ENCODE results near the gene KLK7.

Gene KLK7

DNA sequence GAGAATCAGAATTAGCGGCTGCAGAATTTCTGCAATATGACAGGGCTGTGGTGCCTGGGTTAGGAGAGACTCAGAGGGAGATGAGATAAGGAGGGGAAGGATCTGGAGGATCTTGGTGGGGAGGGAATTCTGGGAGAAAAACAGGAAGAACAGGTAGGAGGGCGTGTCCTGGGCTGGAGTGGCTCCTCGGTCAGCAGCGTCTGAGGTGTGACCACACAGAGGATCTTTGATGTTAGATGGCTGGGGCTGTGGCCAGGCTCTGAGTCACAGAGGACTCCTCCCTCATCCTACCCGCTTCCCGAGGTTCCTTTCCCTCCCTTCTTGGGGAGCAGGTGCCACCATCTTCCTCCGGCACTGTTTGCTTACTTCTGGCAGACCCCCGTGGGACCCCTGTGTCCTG, 8.0 kb downstream of the KLK7 start:
- TF ChIP-seq GATA3 (IDR thresholded peaks at IDR 0.05; ENCODE audit: low read depth, low read length) (no peak), GATA2 (IDR thresholded peaks at IDR 0.05; ENCODE audit: low read depth, low read length) (no peak)

DNA sequence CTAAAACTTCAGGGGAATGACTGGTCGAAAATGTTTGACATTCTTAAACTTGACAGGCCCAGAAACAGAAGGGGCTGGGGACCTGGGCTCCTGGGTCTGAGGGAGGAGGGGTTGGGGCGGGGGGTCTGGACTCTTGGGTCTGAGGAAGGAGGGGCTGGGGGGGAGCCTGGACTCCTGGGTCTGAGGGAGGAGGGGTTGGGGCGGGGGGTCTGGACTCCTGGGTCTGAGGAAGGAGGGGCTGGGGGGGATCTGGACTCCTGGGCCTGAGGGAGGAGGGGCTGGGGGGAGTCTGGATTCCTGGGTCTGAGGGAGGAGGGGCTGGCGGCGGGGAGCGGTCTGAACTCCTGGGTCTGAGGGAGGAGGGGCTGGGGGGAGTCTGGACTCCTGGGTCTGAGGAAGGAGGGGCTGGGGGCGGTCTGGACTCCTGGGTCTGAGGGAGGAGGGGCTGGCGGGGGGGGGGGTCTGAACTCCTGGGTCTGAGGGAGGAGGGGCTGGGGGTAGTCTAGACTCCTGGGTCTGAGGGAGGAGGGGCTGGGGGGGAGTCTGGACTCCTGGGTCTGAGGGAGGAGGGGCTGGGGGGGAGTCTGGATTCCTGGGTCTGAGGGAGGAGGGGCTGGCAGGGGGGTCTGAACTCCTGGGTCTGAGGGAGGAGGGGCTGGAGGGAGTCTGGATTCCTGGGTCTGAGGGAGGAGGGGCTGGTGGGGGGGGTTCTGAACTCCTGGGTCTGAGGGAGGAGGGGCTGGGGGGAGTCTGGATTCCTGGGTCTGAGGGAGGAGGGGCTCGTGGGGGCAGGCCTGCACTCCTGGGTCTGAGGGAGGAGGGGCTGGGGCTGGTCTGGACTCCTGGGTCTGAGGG, 8.8 kb downstream of the KLK7 start:
- TF ChIP-seq GATA3 (IDR thresholded peaks at IDR 0.05; ENCODE audit: low read depth, low read length) (no peak), GATA2 (IDR thresholded peaks at IDR 0.05; ENCODE audit: low read depth, low read length) (no peak)

DNA sequence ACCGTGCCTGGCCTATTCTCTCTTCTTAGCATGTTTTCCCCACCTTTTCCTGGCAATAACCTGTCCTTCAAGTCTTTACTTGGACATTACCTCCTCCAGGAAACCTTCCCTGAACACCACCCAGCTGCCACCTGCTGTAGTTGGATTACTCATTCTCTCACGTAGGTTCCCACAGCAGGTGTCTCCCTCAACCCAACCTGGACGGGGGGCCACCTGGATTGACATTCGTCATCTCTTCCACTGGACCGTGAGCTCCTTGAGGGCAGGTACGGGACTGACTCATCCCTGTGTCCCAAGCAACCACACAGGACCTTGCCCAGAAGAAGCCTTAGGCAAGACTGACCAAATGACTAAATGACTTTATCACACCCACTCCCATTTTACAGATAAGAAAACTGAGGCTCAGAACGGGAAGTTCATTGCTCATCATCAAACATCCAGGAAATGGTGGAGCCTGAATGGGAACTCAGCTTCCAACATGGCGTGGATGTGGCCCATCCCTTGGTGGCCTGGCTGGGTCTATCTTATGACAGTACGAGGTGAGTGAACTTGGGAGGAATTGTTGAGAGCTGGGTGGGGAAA, 10.8 kb downstream of the KLK7 start:
- TF ChIP-seq GATA2 (IDR thresholded peaks at IDR 0.05; ENCODE audit: low read depth, low read length) (no peak), GATA3 (IDR thresholded peaks at IDR 0.05; ENCODE audit: low read depth, low read length) (no peak)

DNA sequence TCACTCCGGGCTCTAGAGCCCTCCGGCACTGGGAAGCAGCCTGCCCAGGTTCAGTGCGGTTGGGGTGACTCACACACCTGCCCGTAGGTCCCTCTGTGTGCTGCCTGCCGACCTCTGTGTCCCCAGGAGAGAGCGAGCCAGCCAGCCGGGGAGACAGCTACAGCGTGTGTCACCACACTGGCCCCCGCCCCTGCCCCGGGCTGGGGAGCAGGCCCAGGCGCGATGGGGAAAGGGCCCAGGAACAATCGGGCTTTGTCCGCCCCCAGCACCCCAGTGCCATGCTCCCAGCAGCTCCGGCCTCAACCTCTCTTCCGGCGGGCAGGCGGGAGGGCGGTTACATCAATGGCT, 14.3 kb downstream of the KLK7 start, which contains the start of gene KLK6:
Gene KLK6, minus strand, starts transcription at position 179 of the 348 bp plus-strand sequence. CDS start 1,487 bp downstream, outside the sequence.
- TF ChIP-seq GATA2 (IDR thresholded peaks at IDR 0.05; ENCODE audit: low read depth, low read length) = no peak
- TF ChIP-seq GATA3 (IDR thresholded peaks at IDR 0.05; ENCODE audit: low read depth, low read length) = no peak

DNA sequence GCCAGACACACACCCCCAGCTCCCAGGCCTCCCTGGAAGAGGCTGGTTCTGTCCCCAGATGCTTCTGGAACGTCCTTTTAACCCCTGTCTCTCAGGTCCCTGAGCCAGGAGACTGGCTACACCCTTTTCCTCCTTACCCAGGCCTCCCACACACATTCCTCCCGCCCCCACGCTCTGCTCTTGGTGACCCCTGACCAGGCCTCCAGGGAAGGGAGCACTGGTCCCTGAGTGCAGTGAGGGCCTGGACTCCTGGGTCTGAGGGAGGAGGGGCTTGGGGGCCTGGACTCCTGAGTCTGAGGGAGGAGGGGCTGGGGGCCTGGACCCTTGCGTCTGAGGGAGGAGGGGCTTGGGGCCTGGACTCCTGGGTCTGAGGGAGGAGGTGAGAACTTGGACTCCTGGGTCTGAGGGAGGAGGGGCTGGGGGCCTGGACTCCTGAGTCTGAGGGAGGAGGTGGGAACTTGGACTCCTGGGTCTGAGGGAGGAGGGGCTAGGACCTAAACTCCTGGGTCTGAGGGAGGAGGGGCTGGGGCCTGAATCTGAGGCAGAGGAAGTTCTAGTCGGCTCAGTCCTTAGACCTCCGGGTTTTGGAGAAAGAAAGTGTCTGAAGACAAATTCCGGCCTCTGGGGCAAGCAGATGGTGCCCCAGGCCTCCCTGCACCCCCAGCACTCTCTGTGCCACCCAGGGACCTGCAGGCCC, 14.9 kb downstream of the KLK7 start:
- TF ChIP-seq GATA2 (IDR thresholded peaks at IDR 0.05; ENCODE audit: low read depth, low read length) (no peak), GATA3 (IDR thresholded peaks at IDR 0.05; ENCODE audit: low read depth, low read length) (no peak)

DNA sequence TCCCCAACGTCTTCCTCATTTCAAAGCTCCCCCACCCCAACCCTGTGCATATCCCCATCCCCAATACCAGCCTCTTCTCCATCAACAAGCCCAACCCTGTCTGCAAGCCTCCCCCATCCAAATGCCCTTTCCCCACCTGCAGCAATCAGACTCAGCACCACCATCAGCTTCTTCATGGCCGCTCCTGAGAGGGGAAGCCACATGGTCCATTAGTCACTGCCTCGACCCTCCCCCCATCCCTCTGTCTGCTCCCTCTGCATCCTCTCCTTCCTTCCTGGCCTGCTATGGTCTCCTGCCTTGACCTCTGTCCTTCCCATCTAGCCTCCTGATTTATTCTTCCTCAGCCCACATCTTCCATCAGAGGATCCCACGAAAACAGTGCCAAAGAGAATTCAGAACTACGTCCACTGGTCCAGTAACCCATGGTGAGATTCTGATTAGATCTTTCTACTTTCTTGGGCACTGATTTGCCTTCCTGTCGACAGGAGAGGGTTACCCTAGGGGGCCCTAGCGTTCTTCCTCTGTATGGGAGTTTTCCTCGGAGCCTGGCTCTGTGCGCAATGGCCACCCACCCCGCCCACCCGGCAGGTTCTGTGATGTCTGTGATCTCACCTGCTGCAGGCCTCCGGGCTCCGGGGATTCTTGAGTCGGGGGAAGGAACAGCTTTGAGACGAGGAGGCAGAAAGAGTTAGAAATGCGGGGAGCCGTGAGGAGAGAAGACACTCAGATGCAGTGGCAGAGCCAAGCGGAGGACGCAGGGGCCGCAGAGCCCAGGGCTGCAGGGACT, 15.6 kb downstream of the KLK7 start:
- TF ChIP-seq GATA2 (IDR thresholded peaks at IDR 0.05; ENCODE audit: low read depth, low read length) = no peak
- no peak for TF ChIP-seq GATA3 (IDR thresholded peaks at IDR 0.05; ENCODE audit: low read depth, low read length)

DNA sequence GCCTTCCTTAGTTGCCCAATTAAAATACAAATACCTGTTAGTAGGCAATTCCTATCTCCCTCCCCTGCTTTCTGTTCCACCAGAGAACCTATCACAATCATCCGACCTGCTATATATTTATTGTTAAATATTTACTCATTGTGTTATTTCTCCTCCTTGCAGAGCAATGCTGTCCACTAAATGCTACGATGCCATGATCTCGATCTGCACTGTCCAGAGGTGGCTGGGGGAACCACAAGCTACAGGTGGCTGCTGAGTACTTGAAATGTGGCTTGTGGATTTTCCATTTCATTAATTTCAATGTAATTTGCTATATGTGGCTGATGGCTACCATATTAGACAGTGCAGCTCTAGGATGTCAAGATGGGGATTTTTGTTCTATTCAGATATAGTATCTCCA, 19.5 kb downstream of the KLK7 start:
- TF ChIP-seq GATA3 (IDR thresholded peaks at IDR 0.05; ENCODE audit: low read depth, low read length) (no peak), GATA2 (IDR thresholded peaks at IDR 0.05; ENCODE audit: low read depth, low read length) (no peak)

DNA sequence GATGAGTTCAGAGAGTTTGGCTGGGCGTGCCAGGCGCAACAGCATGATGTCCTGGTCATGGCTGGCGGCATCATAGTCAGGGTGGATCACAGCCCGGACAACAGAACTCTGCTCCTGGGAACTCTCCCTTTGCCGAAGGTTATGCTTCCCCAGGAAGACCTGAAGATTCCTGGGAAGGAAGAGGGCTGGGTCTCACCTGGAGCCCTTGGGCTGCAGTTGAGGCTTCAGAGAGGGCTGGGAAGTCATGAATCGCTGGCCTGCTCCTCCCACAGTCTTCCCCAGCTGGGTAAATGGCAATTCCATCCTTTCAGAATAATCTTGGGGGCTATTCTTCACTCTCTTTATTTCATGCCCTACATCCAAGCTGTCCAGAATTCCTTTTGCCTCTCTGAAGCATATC, 20.3 kb downstream of the KLK7 start:
- TF ChIP-seq GATA2 (IDR thresholded peaks at IDR 0.05; ENCODE audit: low read depth, low read length) = no peak

DNA sequence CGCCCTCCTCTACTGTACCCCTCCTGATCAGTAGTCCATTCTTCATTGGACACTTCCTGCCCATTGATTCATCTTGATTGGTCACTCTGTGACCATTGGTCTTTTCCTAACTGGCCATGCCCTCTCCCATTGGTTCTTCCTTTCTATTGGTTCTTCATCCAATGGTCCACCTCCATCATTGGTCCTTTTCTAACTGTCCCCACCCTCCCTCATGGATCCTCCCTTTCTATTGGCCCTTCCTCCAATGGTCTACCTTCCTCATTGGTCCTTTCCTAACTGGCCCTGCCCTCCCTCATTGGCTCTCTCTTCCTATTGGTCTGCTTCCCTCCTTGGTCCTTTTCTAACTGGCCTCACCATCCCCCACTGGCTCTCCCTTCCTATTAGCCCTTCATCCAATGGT, 21.5 kb downstream of the KLK7 start:
- TF ChIP-seq GATA2 (IDR thresholded peaks at IDR 0.05; ENCODE audit: low read depth, low read length) (no peak), GATA3 (IDR thresholded peaks at IDR 0.05; ENCODE audit: low read depth, low read length) (no peak)

DNA sequence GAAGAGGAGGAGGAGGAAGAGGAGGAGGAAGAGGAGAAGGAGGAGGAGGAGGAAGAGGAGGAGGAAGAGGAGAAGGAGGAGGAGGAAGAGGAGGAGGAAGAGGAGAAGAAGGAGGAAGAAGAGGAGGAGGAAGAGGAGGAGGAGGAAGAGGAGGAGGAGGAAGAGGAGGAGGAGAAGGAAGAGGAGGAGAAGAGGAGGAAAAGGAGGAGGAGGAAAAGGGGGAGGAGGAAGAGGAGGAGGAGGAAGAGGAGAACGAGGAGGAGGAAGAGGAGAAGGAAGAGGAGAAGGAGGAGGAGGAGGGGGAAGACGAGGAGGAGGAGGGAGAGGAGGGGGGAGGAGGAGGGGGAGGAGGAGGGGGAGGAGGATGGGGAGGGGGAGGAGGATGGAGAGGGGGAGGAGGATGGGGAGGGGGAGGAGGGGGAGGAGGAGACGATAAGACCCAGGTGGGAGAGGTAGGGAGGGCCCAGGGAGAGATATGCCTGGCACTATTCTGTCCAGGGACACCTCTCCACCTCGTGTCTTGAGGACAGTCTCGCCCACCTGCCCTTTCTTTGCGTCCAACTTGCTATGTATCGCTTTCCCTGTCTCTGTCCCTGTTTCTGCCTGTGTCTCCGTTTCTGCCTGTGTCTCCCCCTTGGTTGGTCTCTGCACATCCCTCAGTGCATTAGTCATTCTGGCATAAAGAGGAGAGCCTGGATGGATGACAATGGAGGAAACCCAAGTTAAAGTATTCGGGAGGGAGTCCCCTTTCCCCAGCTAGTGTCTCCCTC, 23.8 kb downstream of the KLK7 start:
- TF ChIP-seq GATA3 (IDR thresholded peaks at IDR 0.05; ENCODE audit: low read depth, low read length) = no peak

DNA sequence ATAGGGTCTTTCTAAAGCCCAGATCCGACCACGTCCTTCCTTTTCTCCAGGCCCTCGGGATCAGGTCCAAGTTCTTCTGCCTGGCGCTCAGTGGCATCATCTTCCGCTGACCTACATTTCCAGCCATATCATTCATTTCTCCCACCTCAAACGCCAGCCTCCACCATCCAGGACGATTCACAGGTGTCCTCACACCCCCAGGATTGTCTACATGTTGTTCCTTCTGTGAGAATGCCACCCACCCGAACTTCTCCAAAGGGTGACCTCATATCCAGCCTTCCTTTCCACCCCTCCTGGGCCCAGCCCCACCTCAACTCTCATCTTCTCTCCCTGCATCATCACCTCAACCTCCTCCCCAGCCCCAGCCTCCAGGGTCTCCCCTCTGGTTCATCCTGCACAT, 26.1 kb downstream of the KLK7 start:
- TF ChIP-seq GATA2 (IDR thresholded peaks at IDR 0.05; ENCODE audit: low read depth, low read length) (no peak), GATA3 (IDR thresholded peaks at IDR 0.05; ENCODE audit: low read depth, low read length) (no peak)

DNA sequence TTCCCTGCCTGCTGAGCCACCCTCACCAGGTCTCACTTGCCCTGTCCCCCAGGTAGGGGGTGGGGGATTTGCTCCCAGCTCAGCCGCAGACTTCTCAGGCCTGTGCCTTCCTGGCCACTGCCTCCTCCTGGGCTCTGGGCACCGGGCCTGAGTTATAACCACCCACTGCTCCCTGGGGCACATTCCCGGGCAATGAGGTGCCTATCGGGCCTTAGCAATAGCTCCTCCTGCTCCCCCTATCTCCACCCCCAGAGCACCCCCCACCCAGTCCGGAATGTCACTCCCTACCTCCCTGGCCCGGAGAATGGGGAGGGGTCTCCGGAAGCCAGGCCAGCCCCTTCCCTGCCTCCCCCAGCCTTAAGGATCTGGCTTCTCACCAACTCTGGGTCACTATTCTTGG, 30.8 kb downstream of the KLK7 start, which contains the start of gene KLK5:
Gene KLK5, minus strand, starts transcription at position 129 of the 400 bp plus-strand sequence. CDS start 381 bp downstream, outside the sequence.
- no peak for TF ChIP-seq GATA3 (IDR thresholded peaks at IDR 0.05; ENCODE audit: low read depth, low read length)
- TF ChIP-seq GATA2 (IDR thresholded peaks at IDR 0.05; ENCODE audit: low read depth, low read length) = no peak

DNA sequence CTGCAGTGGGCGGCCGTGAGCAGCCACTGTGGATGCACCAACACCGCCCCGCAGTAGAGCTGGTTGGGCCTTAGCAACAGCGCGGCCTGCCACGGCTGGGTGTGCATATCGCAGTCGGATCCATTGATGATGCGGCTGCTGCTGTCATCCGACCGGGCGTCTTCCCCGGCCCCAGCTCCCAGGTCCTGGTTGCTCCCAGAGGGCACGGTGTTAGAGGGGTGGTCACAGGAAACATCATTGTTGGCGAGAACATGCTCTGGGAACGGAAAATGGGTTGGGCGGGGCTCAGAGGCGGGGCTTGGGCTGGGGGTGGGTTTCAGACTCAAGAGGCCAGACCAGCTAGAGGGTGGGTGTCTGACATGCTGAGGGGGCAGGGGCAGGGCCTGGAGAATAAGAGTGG, 33.9 kb downstream of the KLK7 start:
- no peak for TF ChIP-seq GATA2 (IDR thresholded peaks at IDR 0.05; ENCODE audit: low read depth, low read length)
